HG03039 (cell line): ENCODE measurements around the gene RPL19.

Experiments
- ATAC-seq: cut with Tn5 transposase; IDR thresholded peaks from one replicate; pipeline ENCODE4 v1.9.1; 2021; ENCODE audit warnings: mild to moderate bottlenecking, moderate library complexity; ENCODE audit not compliant: unreplicated experiment

The RPL19 gene

GRCh38 chr17:39222866-39223834, 23.1 kb downstream of the RPL19 start:
- no peak for ATAC-seq

DNA sequence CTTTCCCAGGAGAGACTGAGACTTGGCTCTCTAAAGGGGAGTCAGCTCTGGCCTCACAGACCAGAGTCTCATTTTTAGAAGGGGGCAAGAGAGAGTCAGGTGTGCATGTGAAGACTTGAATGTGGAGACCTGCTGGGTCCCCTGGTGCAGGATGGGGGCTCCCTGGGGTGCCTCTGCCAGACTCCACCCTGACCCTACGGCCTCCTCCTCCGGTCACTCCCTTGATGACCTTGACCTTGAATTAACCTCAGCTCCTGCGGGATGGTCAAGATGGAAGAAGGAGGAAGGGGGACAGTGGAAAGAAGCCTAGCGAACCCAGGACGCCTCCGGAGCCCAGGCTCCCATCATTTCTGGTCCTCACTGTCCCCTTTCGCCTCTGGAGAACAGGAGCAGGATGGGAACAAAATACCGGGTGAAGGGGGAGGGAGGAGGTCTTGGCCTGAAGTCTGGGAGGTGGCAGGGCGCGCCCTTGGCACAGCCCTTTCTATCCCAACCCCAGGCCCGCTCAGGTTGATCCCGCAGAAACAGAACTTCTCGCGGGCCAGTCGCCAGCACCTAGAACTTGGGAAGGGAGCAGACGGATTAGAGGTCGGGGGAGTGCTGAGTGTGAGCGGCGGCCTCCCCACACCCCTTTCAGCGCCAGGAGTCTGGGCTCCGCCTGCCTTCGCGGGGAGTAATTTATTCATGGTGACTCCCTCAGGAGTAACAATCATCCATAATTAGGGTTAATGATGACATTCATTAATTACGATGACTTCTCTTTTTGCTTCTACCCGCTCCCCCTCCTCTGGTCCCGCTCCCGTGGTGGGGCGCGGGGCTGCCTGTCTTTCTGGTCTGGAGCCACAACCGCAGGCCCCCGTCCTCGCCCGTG, 24.1 kb downstream of the RPL19 start:
- no peak for ATAC-seq

- ATAC-seq = no peak
Measured at GRCh38 chr17:39224778-39225307, 24.8 kb downstream of the RPL19 start.

DNA sequence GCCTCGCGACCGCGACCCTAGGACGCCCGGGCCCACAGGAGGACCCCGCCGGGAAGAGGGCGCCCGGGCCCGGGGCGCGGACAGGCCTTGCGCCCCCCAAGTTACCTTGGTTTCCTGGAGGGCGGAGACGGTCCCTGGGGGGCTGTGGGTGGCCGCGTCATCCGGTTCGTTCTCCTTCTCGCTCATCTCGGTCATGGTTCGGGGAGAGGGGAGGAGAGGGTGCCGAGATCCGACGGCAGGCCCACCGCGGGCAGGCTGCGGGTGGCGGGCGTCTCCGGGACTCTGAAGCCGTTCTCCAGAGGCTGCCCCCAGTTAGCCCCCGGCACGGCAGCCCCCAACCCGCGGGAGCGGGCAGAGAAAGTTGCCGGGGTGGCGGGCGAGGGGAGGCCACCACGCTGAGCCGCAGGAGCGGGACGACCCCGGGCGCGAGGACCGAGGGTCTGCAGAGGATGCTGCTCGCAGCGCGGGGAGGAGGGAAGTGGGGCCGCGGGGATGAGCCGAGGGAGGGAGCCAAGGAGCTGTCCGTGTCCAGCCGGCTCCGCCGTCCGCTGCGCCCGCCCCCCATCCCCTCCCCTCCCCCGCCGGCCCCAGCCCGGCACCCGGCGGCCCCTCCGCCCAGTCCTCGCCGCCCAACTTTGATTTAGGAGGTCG, 25.4 kb downstream of the RPL19 start, which contains the start of gene STAC2:
STAC2 (minus strand) TSS at position 638 of the 651 bp plus-strand sequence; CDS start at position 195, 443 bp downstream.
- ATAC-seq = no peak

DNA sequence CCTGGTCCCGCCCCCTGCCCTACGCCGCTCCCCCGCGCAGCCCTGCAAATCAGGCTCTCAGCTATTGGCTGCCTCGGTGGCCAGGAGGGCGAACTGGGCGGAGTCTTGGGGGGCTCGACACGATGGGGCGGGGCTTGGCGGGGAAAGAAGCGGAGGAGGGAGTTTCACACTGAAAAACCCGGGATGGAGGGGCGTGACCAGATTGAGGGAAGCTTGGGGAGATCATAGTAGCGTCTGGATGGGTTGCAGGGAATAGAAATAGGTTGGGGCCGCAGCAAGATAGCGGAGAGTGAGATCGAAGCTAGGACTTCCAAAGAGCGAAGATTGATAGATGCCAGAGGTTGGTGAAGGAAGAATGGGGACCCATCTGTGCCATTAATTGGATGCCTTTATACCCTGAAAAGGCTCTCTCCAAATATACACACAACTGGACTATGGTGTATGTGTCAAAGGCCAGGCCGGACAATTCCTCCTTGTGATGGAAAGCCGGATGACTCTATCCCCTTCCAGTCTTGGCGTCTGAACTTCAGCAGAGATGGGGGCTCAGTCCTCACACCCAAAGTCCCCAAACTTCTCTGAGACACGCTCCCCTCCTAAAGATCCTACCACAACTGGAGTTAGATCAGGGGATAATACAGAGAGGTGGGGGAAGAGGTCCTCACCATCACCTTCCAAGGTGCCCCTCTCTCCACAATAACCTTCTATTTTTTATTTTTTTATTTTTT, 26.0 kb downstream of the RPL19 start:
- no peak for ATAC-seq

GRCh38 chr17:39227364-39227919, 27.4 kb downstream of the RPL19 start:
- no peak for ATAC-seq

GRCh38 chr17:39229274-39229913, 29.3 kb downstream of the RPL19 start:
- no peak for ATAC-seq

GRCh38 chr17:39230361-39230760, 30.3 kb downstream of the RPL19 start:
- no peak for ATAC-seq

- no peak for ATAC-seq
Measured at GRCh38 chr17:39231091-39231561, 31.0 kb downstream of the RPL19 start.

- no peak for ATAC-seq
Measured at GRCh38 chr17:39231591-39232551, 31.8 kb downstream of the RPL19 start.

- no peak for ATAC-seq
Measured at GRCh38 chr17:39235555-39236449, 35.7 kb downstream of the RPL19 start.

DNA sequence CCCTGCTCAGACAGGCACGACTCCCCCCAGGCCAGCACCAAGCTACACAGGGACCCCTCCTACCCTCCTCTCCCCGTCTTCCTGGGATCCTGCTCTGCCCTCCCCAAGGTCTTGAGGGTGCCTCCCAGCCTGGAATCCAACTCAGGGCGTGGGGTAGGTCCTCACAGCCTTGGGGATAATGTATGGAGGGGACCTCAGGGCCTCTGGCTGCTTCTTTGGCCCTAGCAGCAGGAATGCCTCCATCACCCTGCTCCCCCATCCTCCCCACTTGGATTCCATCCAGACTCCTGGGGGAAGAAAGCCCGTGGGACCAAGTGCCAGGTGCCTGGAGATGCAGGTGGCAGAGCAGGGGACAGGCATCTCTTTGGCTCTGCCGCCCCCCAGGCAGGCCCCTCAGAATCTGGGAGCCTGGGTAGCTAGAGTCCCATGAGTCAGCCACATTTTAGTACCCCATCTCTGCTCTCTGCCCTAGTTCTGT, 36.4 kb downstream of the RPL19 start:
- ATAC-seq = no peak

- ATAC-seq = no peak
Measured at GRCh38 chr17:39236981-39237441, 36.9 kb downstream of the RPL19 start.

DNA sequence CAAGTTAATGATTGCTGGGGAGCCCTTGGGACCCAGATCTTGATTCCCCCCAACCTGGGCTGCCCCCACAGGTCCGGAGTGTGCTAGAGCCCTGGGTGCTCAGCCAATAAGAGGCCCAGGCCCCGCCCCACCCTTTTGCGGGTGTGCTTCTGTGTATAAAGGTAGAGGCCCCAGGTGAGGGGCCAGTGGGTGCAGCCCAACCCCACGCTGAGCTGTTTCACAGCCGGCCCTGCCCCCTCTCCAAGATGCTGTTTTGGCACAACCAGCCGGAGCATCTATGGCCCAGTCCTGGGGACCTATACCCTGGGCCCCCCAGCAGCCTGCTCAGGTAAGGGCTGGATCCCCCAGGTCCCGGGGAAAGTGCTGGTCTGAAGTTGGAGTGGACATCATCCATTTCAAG, 37.5 kb downstream of the RPL19 start:
- ATAC-seq = no peak

- ATAC-seq = no peak
Measured at GRCh38 chr17:39238311-39238972, 38.4 kb downstream of the RPL19 start.

- no peak for ATAC-seq
Measured at GRCh38 chr17:39239640-39240314, 39.7 kb downstream of the RPL19 start.
